Glutamatergic neuron (in vitro differentiated cells): Measurements from ENCODE around the gene BAG1. TPM values are rescaled to one million over a fixed set of nuclear protein-coding genes. Genes with fewer than 3 reads are reported as not detected.

ENCODE experiments used
- DNase-seq: peaks from one replicate; pipeline ENCODE4 v3.0.0; 2022
- H3K27ac Mint-ChIP-seq: one replicate; pipeline ENCODE4 v1.8.0; 2020; ENCODE audit warnings: mild to moderate bottlenecking, mixed read lengths, inconsistent platforms; ENCODE audit not compliant: unreplicated experiment
- H3K27me3 Mint-ChIP-seq: one replicate; pipeline ENCODE4 v1.8.0; 2020; ENCODE audit warnings: mild to moderate bottlenecking, moderate library complexity, mixed read lengths, inconsistent platforms; ENCODE audit not compliant: unreplicated experiment
- H3K36me3 Mint-ChIP-seq: one replicate; pipeline ENCODE4 v1.8.0; 2020; ENCODE audit warnings: mild to moderate bottlenecking, mixed read lengths, inconsistent platforms; ENCODE audit not compliant: unreplicated experiment
- H3K4me1 Mint-ChIP-seq: one replicate; pipeline ENCODE4 v1.8.0; 2020; ENCODE audit warnings: mild to moderate bottlenecking, low read depth, mixed read lengths, inconsistent platforms; ENCODE audit not compliant: unreplicated experiment
- H3K4me3 Mint-ChIP-seq: one replicate; pipeline ENCODE4 v1.8.0; 2020; ENCODE audit warnings: mild to moderate bottlenecking, mixed read lengths, inconsistent platforms; ENCODE audit not compliant: unreplicated experiment
- H3K9me3 Mint-ChIP-seq: one replicate; pipeline ENCODE4 v1.8.0; 2020; ENCODE audit warnings: mild to moderate bottlenecking, moderate library complexity, mixed read lengths, inconsistent platforms; ENCODE audit not compliant: unreplicated experiment
- total RNA-seq: library from RNA; stranded (reverse); fragmentation: NEBNext Ultra II Directional; extraction: Animal tissue kit (Norgen Biotek cat#: 25700); gene quantifications from one replicate; pipeline ENCODE4 v1.2.1, GENCODE V29; 2021; ENCODE audit not compliant: unreplicated experiment
- TF ChIP-seq, protein P1 (sequence below): fragments of 200-600 bp; sonication (generic); IDR thresholded peaks from one replicate; pipeline ENCODE4 v1.5.0; 2021; ENCODE audit not compliant: partially characterized antibody, unreplicated experiment

The BAG1 gene
- total RNA-seq, 1 donor from 2014 or later, result 92.5 TPM

DNA sequence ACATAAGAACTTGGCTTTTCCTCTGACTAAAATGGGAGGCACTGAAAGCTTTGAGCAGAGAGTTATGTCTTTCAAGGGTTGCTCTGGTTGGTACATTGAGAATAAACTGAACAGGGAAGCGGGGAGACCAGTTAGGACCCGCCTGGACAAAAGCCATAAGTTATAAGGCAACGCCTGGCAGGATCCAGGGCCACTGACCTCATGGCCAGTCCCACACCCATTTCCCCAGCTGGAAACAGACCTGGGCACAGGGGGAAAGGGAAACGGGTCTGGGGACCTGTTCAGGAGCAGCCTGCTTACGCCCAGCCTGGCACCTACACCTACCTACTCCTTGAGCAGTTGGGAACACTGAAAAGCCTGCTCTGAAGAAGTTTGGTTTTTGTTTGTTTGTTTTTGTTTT lies 23.2 kb downstream of the BAG1 start:
- Mint-ChIP-seq H3K4me3 (no peak overlapping the region), H3K9me3 (peaks cover 2% of the 10 kb centered on the region), H3K27me3 (peaks cover 6% of the 10 kb centered on the region), H3K27ac (no peak overlapping the region), H3K36me3 (peaks cover 4% of the 10 kb centered on the region), H3K4me1 (no peaks in the 10 kb centered on the region)
- no peak for DNase-seq
- TF ChIP-seq, protein P1, sequence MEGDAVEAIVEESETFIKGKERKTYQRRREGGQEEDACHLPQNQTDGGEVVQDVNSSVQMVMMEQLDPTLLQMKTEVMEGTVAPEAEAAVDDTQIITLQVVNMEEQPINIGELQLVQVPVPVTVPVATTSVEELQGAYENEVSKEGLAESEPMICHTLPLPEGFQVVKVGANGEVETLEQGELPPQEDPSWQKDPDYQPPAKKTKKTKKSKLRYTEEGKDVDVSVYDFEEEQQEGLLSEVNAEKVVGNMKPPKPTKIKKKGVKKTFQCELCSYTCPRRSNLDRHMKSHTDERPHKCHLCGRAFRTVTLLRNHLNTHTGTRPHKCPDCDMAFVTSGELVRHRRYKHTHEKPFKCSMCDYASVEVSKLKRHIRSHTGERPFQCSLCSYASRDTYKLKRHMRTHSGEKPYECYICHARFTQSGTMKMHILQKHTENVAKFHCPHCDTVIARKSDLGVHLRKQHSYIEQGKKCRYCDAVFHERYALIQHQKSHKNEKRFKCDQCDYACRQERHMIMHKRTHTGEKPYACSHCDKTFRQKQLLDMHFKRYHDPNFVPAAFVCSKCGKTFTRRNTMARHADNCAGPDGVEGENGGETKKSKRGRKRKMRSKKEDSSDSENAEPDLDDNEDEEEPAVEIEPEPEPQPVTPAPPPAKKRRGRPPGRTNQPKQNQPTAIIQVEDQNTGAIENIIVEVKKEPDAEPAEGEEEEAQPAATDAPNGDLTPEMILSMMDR, result no peak

DNA sequence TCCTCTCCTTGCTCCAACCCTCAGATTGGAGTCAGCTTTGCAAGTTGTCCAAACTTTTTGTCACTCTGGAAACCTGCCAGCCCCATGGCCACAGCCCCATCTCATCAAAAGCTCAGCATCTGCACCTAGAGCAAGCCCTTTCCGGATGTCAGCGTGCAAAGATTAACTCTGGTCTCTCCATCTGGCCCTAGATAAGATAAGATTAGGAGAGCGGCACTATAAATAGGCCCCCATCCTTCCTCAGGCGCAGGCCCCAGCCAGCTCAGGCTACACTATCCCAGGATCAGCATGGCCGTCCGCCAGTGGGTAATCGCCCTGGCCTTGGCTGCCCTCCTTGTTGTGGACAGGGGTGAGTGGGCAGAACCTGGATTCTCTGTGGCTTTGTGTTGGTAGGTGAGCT lies 24.6 kb downstream of the BAG1 start, which contains the start of gene SPINK4:
Gene SPINK4 (plus strand): TSS at position 247 of the 400 bp plus-strand sequence. CDS start 42 bp downstream, at position 289.
- Mint-ChIP-seq H3K27me3 (peaks cover 3% of the 10 kb centered on the region), H3K27ac (no peak within 1 kb of the TSS), H3K36me3 (peaks cover 4% of the 10 kb centered on the region), H3K4me1 (no peaks in the 10 kb centered on the region), H3K4me3 (no peak within 1 kb of the TSS), H3K9me3 (peaks cover 2% of the 10 kb centered on the region)
- no peak for DNase-seq
- TF ChIP-seq, protein P1, result no peak

DNA sequence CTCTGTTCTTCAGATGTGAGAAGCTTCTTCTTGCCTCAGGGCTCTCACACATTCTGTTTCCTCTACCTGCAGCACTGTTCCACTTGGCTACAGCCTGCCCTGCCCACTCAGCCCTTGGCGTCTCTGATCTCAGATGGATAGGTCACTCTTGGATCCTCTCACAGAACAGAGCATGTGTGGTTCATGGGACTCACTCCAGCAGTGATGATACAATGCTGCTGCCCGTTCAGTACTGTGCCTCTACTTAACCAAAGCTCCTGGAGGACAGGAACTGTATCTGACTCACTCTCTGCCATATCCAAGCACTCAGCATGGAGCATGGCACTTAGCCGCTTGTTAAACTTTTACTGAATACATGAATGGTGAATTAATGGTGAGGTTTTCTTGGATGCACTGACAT lies 27.9 kb downstream of the BAG1 start:
- H3K4me1 Mint-ChIP-seq, result no peaks in the 10 kb centered on the region
- no peak for DNase-seq

DNA sequence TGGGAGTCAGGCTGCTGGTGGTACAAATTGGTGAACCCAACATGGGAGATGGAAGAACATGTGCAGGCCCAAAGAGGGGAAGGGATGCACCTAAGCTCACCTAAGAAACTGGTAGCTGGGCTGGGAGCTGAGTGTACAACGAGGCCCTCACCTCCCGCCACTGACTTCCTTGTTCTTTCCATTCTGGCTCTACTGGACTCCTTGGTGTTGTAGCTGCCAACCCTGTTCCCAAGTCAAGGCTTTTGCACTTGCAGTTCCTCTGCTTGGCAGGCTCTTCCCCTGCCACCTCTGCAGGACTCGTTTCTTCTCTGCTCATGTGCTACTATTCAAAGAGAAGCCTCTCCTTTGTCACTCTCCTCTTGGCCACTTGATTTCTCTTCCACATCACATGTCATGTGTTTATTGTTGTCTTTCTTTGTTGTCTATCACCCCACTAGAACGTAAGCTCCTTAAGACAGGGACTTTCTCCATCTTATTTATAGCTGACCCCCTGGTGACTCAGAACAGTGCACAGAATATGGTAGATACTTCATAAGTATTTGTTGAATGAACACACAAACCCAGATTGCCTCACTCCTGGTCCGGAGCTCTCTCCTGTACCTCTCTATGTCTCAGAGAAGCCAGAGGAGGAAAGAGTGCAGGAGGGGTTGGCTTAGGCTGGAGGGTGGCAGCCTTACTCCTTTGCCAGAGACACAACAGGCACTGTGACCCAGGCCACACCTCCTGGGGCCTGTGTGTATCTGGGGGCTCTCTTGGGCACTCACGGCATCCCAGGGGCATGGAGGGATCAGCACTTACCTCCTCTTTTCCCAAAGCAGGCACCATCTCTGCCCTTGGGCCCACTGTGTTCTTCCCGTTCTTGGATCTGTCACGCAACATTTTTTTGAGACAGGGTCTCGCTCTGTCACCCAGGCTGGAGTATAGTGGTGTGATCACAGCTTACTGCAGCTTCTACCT lies 29.7 kb downstream of the BAG1 start:
- H3K36me3 Mint-ChIP-seq, result peaks cover 9% of the 10 kb centered on the region
- H3K27ac Mint-ChIP-seq, result no peak overlapping the region
- no peak for DNase-seq
- H3K4me1 Mint-ChIP-seq, result no peaks in the 10 kb centered on the region
- TF ChIP-seq, protein P1, result no peak
- peaks cover 6% of the 10 kb centered on the region for H3K9me3 Mint-ChIP-seq
- no peak overlapping the region for H3K4me3 Mint-ChIP-seq
- peaks cover 8% of the 10 kb centered on the region for H3K27me3 Mint-ChIP-seq

More for the DNA sequence above, 27.9 kb downstream of the BAG1 start:
- H3K4me3 Mint-ChIP-seq, result no peak overlapping the region
- H3K36me3 Mint-ChIP-seq, result peaks cover 13% of the 10 kb centered on the region
- peaks cover 6% of the 10 kb centered on the region for H3K9me3 Mint-ChIP-seq
- H3K27ac Mint-ChIP-seq, result no peak overlapping the region
- H3K27me3 Mint-ChIP-seq, result peaks cover 6% of the 10 kb centered on the region
- TF ChIP-seq, protein P1, result no peak

DNA sequence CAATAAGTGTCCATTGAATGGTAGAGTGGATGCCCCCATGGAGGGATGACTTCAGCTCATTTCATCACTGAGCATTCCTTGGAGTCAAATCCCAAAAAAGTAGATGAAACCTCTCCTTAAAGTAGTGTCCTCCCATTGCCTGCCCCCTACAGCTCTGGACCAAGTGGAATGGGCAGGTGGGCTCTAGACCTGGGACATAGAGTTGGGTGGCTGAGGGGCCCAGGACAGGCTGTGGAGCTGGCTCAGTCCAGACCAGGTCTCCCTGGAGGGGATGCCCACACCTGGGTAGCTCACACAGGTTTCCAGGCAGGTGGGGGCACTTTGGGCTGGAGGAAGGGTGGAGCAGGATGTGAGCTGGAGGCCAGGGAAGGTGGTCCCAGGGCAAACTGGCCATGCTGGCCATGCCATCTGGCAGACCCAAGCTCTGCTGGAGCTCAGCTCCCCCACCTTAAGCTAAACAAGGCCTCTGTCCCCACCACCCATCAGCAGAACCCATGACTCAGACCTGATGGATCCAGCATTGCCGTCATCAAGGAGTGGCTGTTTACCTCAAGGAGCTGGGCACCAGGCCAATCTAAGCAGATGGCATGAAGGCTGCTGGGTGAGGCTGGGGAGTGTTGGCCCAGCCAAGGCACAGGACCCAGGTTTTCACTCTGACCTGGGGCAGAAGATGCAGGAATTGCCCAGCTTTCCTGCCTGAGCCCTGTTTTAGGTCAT lies 30.7 kb downstream of the BAG1 start:
- TF ChIP-seq, protein P1, result no peak

More for the DNA sequence above, 30.7 kb downstream of the BAG1 start:
- Mint-ChIP-seq H3K9me3 (peaks cover 5% of the 10 kb centered on the region), H3K4me1 (no peaks in the 10 kb centered on the region), H3K4me3 (no peak overlapping the region), H3K27ac (no peak overlapping the region), H3K36me3 (peaks cover 9% of the 10 kb centered on the region), H3K27me3 (peaks cover 7% of the 10 kb centered on the region)
- DNase-seq, result no peak
